ENCODE measurements around the gene THEM5. TPM values are rescaled to one million over a fixed set of nuclear protein-coding genes. Genes with fewer than 3 reads are reported as not detected.

Gene THEM5
- total RNA-seq, 1 experiment from 2014 or later = not detected

DNA sequence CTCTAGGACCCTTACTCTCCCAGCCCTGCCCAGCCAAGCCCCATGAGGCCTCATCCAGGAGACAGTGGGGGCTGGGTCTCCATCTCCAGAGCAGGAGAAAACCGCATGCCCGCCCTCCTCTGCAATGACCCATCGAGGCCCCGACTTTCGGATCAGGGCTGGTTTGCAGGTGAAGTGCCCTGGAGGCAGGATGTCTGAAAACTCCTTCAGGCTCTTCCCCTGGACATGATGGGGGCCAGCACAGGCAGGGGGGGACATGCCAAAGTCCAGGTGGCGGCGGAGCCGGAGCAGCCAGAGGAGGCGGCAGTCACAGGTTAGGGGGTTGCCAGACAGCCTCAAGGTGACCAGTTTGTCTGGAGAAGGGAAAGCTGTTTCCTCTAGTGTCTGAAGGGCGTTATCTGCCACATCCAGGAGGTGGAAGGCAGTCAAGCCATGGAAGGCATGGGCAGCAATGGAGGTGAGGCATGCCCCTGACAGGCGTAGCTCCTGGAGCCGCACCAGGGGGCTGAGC, 52.1 kb downstream of the THEM5 start:
- TF ChIP-seq, protein P1, sequence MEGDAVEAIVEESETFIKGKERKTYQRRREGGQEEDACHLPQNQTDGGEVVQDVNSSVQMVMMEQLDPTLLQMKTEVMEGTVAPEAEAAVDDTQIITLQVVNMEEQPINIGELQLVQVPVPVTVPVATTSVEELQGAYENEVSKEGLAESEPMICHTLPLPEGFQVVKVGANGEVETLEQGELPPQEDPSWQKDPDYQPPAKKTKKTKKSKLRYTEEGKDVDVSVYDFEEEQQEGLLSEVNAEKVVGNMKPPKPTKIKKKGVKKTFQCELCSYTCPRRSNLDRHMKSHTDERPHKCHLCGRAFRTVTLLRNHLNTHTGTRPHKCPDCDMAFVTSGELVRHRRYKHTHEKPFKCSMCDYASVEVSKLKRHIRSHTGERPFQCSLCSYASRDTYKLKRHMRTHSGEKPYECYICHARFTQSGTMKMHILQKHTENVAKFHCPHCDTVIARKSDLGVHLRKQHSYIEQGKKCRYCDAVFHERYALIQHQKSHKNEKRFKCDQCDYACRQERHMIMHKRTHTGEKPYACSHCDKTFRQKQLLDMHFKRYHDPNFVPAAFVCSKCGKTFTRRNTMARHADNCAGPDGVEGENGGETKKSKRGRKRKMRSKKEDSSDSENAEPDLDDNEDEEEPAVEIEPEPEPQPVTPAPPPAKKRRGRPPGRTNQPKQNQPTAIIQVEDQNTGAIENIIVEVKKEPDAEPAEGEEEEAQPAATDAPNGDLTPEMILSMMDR (IDR thresholded peaks at IDR 0.05; ENCODE audit: unreplicated experiment) = no peak
- DNase-seq (ENCODE audit: unreplicated experiment) = no peak
- no peaks in the 10 kb centered on the region for H3K9me3 Mint-ChIP-seq (ENCODE audit: unreplicated experiment)
- H3K36me3 Mint-ChIP-seq (ENCODE audit: insufficient read depth, unreplicated experiment) = no peaks in the 10 kb centered on the region
- ChIA-PET POLR2A (interaction anchor here (1.8 kb wide), 1 partner anchor 19 kb away, joined by 6 read pairs; no protein-coding TSS in a partner anchor), CTCF (interaction anchor here (0.7 kb wide), 1 partner anchor 132 kb away, joined by 3 read pairs; no protein-coding TSS in a partner anchor)
- BruUV-seq (replicated peaks) = no TSS peak
- H3K27me3 Mint-ChIP-seq (ENCODE audit: insufficient read depth, unreplicated experiment) = peaks cover 66% of the 10 kb centered on the region
- intact Hi-C loops (cut with micrococcal nuclease) = no loop called here
- H3K27ac Mint-ChIP-seq (ENCODE audit: low read depth, unreplicated experiment) = no peak overlapping the region
- peaks cover 8% of the 10 kb centered on the region for H3K4me1 Mint-ChIP-seq (ENCODE audit: insufficient read depth, unreplicated experiment)
- no peak overlapping the region for H3K4me3 Mint-ChIP-seq (ENCODE audit: unreplicated experiment)

DNA sequence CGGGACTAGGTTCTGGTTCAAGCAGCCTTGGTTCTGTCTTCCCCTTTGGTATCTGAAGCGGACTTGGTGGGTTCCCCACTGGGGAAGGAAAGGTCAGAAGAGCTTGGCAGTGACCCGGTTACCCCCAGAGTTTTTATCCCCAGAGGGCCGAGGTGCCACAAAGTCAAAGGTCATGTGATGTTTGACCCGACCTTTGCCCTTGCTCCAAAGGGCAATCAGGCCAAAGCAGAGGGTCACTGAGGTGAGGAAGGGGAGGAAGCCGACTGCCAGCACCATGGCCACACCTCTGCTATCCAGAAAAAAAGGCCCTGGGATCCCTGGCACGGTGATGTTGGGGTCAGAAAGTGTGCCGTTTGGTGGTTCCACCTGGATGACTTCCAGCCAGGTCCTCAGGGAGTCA, 52.7 kb downstream of the THEM5 start:
- peaks cover 61% of the 10 kb centered on the region for H3K27me3 Mint-ChIP-seq (ENCODE audit: insufficient read depth, unreplicated experiment)
- BruUV-seq (replicated peaks) = no TSS peak

DNA sequence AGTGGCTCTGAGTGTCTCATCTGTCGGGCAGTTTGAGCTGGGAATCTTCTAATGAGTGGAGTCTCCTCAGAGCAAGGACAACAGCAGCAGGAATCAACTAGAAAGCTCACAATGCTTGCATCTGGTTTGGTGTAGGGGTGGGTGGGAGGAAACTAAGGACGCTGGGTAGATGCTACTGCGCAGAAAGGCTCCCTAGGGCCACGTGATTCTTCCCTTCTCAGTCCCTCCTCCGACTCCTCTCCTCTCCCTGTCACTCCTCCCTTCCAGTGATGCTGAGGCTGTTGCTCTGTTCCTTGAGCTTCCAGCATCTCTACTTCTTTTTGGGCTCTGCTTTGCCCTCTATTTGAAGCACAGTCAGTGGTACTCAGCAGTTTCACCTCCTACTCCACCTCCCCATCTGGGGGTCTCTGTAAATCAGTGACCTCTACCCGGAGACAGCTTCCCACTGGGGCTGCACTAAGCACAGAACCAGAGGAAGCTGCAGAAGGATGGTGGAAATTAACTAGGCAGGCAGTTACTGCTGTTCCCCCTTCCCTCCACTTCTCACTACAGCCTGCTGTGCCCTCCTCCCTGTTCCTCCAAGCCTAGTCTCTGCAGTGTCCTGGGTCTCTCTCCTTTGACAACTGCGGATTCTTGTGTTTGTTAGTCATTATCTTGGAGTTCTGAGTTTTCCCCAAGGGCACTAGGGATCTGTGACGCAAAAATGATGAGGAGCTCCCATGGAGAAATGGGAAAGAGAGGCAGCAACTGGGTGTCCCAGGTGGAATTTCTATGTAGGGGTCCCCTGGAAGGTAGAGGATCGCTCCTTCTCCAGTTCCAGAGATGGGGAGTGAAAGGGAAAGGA, 54.1 kb downstream of the THEM5 start:
- TF ChIP-seq, protein P1 (IDR thresholded peaks at IDR 0.05; ENCODE audit: unreplicated experiment) = no peak
- BruUV-seq (replicated peaks) = no TSS peak
- Mint-ChIP-seq H3K9me3 (ENCODE audit: unreplicated experiment) (no peaks in the 10 kb centered on the region), H3K36me3 (ENCODE audit: insufficient read depth, unreplicated experiment) (no peaks in the 10 kb centered on the region), H3K27me3 (ENCODE audit: insufficient read depth, unreplicated experiment) (peaks cover 46% of the 10 kb centered on the region), H3K27ac (ENCODE audit: low read depth, unreplicated experiment) (no peak overlapping the region), H3K4me1 (ENCODE audit: insufficient read depth, unreplicated experiment) (peaks cover 8% of the 10 kb centered on the region), H3K4me3 (ENCODE audit: unreplicated experiment) (no peak overlapping the region)
- ChIA-PET CTCF (interaction anchor here (0.6 to 1.1 kb wide), 3 partner anchors 13 to 459 kb away, joined by 3 to 4 read pairs (median 3); no protein-coding TSS in a partner anchor), POLR2A (interaction anchor here (1.0 to 3.1 kb wide), 2 partner anchors 11 to 27 kb away, joined by 3 to 13 read pairs; partner anchors contain the start of gene TDRKH)
- DNase-seq (ENCODE audit: unreplicated experiment) = no peak
- intact Hi-C loops (cut with micrococcal nuclease) = no loop called here

More for the DNA sequence above, 52.7 kb downstream of the THEM5 start:
- CTCF ChIA-PET = interaction anchor here (0.8 kb wide), 1 partner anchor 20 kb away, joined by 4 read pairs; no protein-coding TSS in a partner anchor
- Mint-ChIP-seq H3K36me3 (ENCODE audit: insufficient read depth, unreplicated experiment) (no peaks in the 10 kb centered on the region), H3K9me3 (ENCODE audit: unreplicated experiment) (no peaks in the 10 kb centered on the region), H3K27ac (ENCODE audit: low read depth, unreplicated experiment) (no peak overlapping the region), H3K4me1 (ENCODE audit: insufficient read depth, unreplicated experiment) (peaks cover 8% of the 10 kb centered on the region), H3K4me3 (ENCODE audit: unreplicated experiment) (no peak overlapping the region)
- DNase-seq (ENCODE audit: unreplicated experiment) = no peak
- POLR2A ChIA-PET = interaction anchor here (3.1 kb wide), 1 partner anchor 12 kb away, joined by 13 read pairs; the partner anchor contains the start of gene TDRKH
- intact Hi-C loops (cut with micrococcal nuclease) = no loop called here
- TF ChIP-seq, protein P1 (IDR thresholded peaks at IDR 0.05; ENCODE audit: unreplicated experiment) = no peak

DNA sequence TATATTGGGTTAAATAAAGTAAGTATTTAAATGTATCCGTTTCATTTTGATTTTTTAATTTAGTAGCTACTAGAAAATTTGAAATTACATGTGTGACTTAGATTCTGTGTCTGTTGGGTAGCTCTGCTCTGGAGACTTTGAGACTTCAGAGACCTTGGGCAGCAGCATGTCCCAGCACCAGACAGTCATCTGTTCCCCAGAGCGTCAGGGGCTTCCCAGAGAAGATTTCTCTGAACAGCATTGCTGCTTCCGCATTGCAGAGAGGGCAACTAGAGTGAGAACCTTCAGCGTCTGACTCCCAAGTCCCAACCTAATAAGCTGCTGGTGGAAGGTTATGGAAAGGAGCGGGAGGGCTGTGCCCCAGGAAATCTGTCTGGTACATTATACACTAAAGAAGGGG, 54.9 kb downstream of the THEM5 start:
- Mint-ChIP-seq H3K27me3 (ENCODE audit: insufficient read depth, unreplicated experiment) (peaks cover 38% of the 10 kb centered on the region), H3K4me3 (ENCODE audit: unreplicated experiment) (no peak overlapping the region), H3K27ac (ENCODE audit: low read depth, unreplicated experiment) (no peak overlapping the region), H3K4me1 (ENCODE audit: insufficient read depth, unreplicated experiment) (peaks cover 8% of the 10 kb centered on the region), H3K9me3 (ENCODE audit: unreplicated experiment) (no peaks in the 10 kb centered on the region), H3K36me3 (ENCODE audit: insufficient read depth, unreplicated experiment) (no peaks in the 10 kb centered on the region)
- no peak for DNase-seq (ENCODE audit: unreplicated experiment)
- BruUV-seq (replicated peaks) = no TSS peak
- TF ChIP-seq, protein P1 (IDR thresholded peaks at IDR 0.05; ENCODE audit: unreplicated experiment) = no peak
- intact Hi-C loops (cut with micrococcal nuclease) = no loop called here
- ChIA-PET CTCF (interaction anchor here (1.1 to 1.3 kb wide), 4 partner anchors 26 to 205 kb away, joined by 3 to 4 read pairs (median 4); no protein-coding TSS in a partner anchor), POLR2A (interaction anchor here (3.1 kb wide), 1 partner anchor 10 kb away, joined by 13 read pairs; the partner anchor contains the start of gene TDRKH)

All from MCF 10A (cell line).